Prostate gland (tissue), 2 donors: ENCODE results near the gene MBD3.

ENCODE experiments used
- POLR2AphosphoS5 ChIP-seq: sonication (generic); formaldehyde crosslinking; IDR thresholded peaks from one replicate; pipeline ENCODE4 v1.6.1; 2017; ENCODE audit warnings: antibody characterized with exemption
- TF ChIP-seq, protein P1 (sequence below), 4 experiments: fragments of 200-600 bp in 2 of 4; fragments of 450-650 bp in 2 of 4; sonication (generic) in 2 of 4; IDR thresholded peaks; 1 replicate in 3 of 4; 2 replicates in 1 of 4; pipeline ENCODE4 v1.5.1; 2016 to 2019; ENCODE audit warnings: antibody characterized with exemption in 4 of 4, mild to moderate bottlenecking in 2 of 4, moderate library complexity in 2 of 4

DNA sequence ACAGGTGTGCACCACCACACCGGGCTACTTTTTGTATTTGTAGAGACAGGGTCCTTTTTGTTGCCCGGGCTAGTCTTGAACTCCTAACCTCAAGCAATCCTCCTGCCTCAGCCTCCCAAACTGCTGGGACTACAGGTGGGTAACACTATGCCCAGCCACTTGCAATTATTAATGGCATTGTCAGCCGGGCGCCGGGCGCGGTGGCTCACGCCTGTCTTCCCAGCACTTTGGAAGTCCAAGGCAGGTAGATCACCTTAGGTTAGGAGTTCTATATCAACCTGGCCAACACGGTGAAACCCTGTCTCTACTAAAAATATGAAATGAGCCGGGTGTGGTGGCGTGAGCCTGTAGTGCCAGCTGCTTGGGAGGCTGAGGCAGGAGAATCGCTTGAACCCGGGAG, 21.8 kb downstream of the MBD3 start:
- TF ChIP-seq, protein P1, sequence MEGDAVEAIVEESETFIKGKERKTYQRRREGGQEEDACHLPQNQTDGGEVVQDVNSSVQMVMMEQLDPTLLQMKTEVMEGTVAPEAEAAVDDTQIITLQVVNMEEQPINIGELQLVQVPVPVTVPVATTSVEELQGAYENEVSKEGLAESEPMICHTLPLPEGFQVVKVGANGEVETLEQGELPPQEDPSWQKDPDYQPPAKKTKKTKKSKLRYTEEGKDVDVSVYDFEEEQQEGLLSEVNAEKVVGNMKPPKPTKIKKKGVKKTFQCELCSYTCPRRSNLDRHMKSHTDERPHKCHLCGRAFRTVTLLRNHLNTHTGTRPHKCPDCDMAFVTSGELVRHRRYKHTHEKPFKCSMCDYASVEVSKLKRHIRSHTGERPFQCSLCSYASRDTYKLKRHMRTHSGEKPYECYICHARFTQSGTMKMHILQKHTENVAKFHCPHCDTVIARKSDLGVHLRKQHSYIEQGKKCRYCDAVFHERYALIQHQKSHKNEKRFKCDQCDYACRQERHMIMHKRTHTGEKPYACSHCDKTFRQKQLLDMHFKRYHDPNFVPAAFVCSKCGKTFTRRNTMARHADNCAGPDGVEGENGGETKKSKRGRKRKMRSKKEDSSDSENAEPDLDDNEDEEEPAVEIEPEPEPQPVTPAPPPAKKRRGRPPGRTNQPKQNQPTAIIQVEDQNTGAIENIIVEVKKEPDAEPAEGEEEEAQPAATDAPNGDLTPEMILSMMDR (IDR thresholded peaks at IDR 0.05) = no peak
- no peak for TF ChIP-seq POLR2AphosphoS5
